Heart left ventricle (tissue), 16 donors: ENCODE data around the gene ZNF20. TPM values are rescaled to one million over a fixed set of nuclear protein-coding genes. Genes with fewer than 3 reads are reported as not detected.

ENCODE experiments used
- ATAC-seq, 4 donors: fragments of 200-7000 bp; cut with Tn5 transposase; one replicate each; pipeline ENCODE4 v1.9.1; 2020 to 2022; ENCODE audit warnings: moderate library complexity in 4 of 4, mild to moderate bottlenecking in 3 of 4, moderate number of reproducible peaks in 1 of 4
- DNase-seq, 5 donors: peaks; one replicate each; pipeline ENCODE4 v3.0.0-alpha.2; 2020
- H3K27ac ChIP-seq, 12 donors: fragments of 200-600 bp; sonication (generic) in 4 of 12; one replicate each; pipeline versions ENCODE4 v1.5.0 to v1.8.0; 2016 to 2022; ENCODE audit warnings: mild to moderate bottlenecking in 2 of 12
- H3K27me3 ChIP-seq, 9 donors: fragments of 200-600 bp; sonication (generic) in 2 of 9; one replicate each; pipeline versions ENCODE4 v1.5.1 to v1.8.0; 2016 to 2022; ENCODE audit warnings: mild to moderate bottlenecking in 3 of 9
- H3K36me3 ChIP-seq, 9 donors: fragments of 200-600 bp; sonication (generic) in 2 of 9; one replicate each; pipeline versions ENCODE4 v1.5.0 to v1.8.0; 2018 to 2022; ENCODE audit warnings: mild to moderate bottlenecking in 2 of 9
- H3K4me1 ChIP-seq, 12 donors: fragments of 200-600 bp; sonication (generic) in 4 of 12; one replicate each; pipeline versions ENCODE4 v1.5.0 to v1.8.0; 2016 to 2022; ENCODE audit warnings: mild to moderate bottlenecking in 3 of 12
- H3K4me3 ChIP-seq, 12 donors: fragments of 200-600 bp; sonication (generic) in 4 of 12; one replicate each; pipeline versions ENCODE4 v1.5.0 to v1.8.0; 2017 to 2022; ENCODE audit warnings: mild to moderate bottlenecking in 9 of 12, moderate library complexity in 4 of 12
- H3K9me3 ChIP-seq, 12 donors: fragments of 200-600 bp; sonication (generic) in 4 of 12; one replicate each; pipeline versions ENCODE4 v1.5.0 to v1.8.0; 2016 to 2022; ENCODE audit warnings: mild to moderate bottlenecking in 1 of 12
- POLR2A ChIP-seq, 2 donors: fragments of 450-650 bp; IDR thresholded peaks; one replicate each; pipeline ENCODE4 v1.6.1; 2017; ENCODE audit warnings: antibody characterized with exemption in 2 of 2, mild to moderate bottlenecking in 2 of 2, moderate library complexity in 2 of 2
- WGBS, 4 donors: extraction: QIAGEN DNeasy Blood & Tissue Kit in 2 of 4; methylation state at CpG; one replicate each; pipeline versions ENCODE4 v1.1.5 to v1.1.7; 2013 to 2018; 5-methylcytosine and 5-hydroxymethylcytosine counted together
- intact Hi-C, 10 donors: fragments of 100-400 bp; cut with DNase I; formaldehyde crosslinking; loops; one replicate each; pipeline versions ENCODE4 v1.11.1 to v1.14.2; 2022
- polyA plus RNA-seq, 2 donors: library from polyadenylated mRNA; stranded (reverse); fragments of 200-250 nt; gene quantifications; one replicate each; pipeline ENCODE4 v1.2.3, GENCODE V29; 2013
- total RNA-seq, 9 donors: library from RNA; depleted of rRNA in 2 of 9; stranded (reverse); fragments of >200 nt in 2 of 9; fragmentation: NEBNext Ultra II Directional in 3 of 9; extraction: Animal tissue kit (Norgen Biotek cat#: 25700) in 3 of 9; gene quantifications; one replicate each; pipeline versions ENCODE4 v1.1.0 to v1.2.4, GENCODE V29; 2016 to 2023
- TF ChIP-seq, protein P1 (sequence below), 12 donors: fragments of 200-600 bp; sonication (generic) in 4 of 12; IDR thresholded peaks; one replicate each; pipeline versions ENCODE4 v1.5.0 to v1.8.0; 2018 to 2022; ENCODE audit warnings: antibody characterized with exemption in 12 of 12, mild to moderate bottlenecking in 5 of 12
- donor health status: ischemic (EF 13 %, LVEDD 7.1; RV severe dilation, severe dysfunction).
- donor health status: healthy with polysubstance abuse.
- donor health status: DM: no; HTN: yes; CAD: no.
- donor health status: DM: no; HTN: no; CAD: no.
- donor health status: ischemic (EF 25% LVEDD 6.9; RV normal size, moderate dysfunction).
- donor health status: ischemic (EF 25% LVEDD 5.7; RV mildly dilated, moderate dysfunction).
- donor health status: healthy.
- donor health status: DM: yes; HTN: yes; CAD: no.
- donor health status: ischemic (EF 35%, LVEDD 5.7; RV mildly dilated, moderate dysfunction).
- donor health status: nonischemic (EF 11% LVEDD 7.7; RV severe dilation, severe dysfunction).
- donor health status: DM: yes; HTN: yes; CAD: no.
- donor health status: PGD.
- donor health status: ischemic (EF 29% LVEDD 5.4; RV normal size, mild dysfunction).
- donor health status: nonischemic (EF 23%, LVEDD 6.1; RV moderate dilation, normal function).

ZNF20 gene
- total and polyA plus RNA-seq, 11 donors: 0.63 to 2.7 (median 1.4) TPM; not detected in 3

DNA sequence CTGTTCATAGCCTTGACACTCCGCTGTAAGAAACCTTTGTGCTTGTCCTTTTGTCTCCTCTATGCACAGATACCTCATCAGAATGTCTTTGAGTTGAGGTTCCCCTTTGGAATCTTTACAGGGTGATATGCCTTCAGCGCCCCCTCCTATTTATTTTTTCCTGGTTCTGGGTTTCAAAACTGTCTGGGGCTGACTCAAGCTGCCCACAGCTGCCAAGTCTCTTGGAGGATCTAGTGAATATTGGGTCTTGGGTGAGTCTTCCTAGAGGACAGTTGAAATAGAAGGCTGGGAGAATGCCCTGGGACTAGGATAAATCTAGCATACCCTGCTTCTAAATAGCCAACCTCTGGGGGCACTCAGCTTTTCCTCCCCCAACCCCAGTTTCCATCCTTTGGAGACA, 23.7 kb upstream of the ZNF20 start:
- 4 to 15% (median 10%) methylated on average over 2 of the region's 2 CpGs for WGBS, 4 donors
- Histone ChIP-seq H3K27me3 (no peaks in the 10 kb centered on the region), H3K9me3 (no peaks in the 10 kb centered on the region), H3K36me3 (peaks cover 0 to 14% (median 7%) of the 10 kb centered on the region in 9 donors), H3K27ac (peak overlapping the region; percentile 82 to 98 (median 94)), H3K4me1 (peaks cover 0 to 42% (median 33%) of the 10 kb centered on the region in 12 donors), H3K4me3 (peak overlapping the region; percentile 70 to 99 (median 84))
- no peak for TF ChIP-seq POLR2A (IDR thresholded peaks at IDR 0.05)
- TF ChIP-seq, protein P1, sequence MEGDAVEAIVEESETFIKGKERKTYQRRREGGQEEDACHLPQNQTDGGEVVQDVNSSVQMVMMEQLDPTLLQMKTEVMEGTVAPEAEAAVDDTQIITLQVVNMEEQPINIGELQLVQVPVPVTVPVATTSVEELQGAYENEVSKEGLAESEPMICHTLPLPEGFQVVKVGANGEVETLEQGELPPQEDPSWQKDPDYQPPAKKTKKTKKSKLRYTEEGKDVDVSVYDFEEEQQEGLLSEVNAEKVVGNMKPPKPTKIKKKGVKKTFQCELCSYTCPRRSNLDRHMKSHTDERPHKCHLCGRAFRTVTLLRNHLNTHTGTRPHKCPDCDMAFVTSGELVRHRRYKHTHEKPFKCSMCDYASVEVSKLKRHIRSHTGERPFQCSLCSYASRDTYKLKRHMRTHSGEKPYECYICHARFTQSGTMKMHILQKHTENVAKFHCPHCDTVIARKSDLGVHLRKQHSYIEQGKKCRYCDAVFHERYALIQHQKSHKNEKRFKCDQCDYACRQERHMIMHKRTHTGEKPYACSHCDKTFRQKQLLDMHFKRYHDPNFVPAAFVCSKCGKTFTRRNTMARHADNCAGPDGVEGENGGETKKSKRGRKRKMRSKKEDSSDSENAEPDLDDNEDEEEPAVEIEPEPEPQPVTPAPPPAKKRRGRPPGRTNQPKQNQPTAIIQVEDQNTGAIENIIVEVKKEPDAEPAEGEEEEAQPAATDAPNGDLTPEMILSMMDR (IDR thresholded peaks at IDR 0.05): no peak
- peak in 1 of 4 donors; percentile 2 for ATAC-seq
- DNase-seq: no peak
- intact Hi-C loops: loop anchor here in 2 of 10 donors (10.0 kb wide), 1 partner anchor 131 kb away; the partner anchor contains the start of gene ZNF44 (in 2 of the 2)

DNA sequence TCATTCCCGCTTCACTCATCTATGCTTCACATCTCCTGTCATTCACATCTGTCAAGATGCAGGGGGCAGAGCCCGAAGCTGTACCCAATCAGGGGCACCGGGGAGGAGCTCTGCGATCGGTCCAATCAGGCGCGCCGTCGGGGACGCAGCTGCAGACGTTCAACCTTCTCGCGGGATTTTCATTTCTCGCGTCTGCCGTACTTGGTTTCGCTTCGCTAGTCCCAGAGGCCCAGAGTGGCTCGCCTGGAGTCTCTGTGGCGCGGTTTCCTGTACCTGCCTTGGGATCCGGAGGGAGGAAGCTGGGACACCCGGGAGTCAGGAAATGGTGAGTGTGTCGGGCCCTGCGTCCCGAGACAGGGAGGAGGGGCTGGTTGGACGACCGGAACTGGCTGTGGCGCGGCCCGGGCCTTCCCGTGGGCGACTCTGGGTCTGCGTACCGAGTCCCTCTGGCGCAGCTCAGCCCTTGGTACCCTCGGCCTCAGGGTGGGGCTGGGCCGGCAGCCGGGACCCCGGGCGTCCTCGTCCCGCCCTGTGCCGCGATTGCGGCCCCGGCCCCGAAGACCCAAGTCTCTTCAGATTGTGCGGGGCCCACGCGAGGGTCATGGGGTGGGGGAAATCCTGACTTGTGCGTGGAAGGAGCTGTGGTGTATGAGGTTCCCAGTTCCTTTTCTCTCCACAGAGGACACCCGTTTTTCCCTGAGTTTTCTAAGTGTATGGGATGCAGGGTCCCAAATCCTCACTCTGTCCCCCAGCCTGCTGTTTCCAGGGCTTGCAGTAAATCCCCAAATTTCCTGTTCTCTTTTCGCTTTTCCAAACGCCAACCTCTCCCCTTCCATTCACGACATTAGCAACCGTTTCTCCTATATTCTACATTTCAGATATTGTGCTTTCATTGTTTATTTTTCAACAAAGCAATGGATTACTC, 23.0 kb upstream of the ZNF20 start, which contains the start of gene ZNF136:
ZNF136 (plus strand) TSS at position 215 of the 925 bp plus-strand sequence; CDS start at position 323, 108 bp downstream.
- Histone ChIP-seq H3K27me3 (no peaks in the 10 kb centered on the region), H3K9me3 (no peaks in the 10 kb centered on the region), H3K27ac (peak within 1 kb of the TSS; percentile 82 to 98 (median 94)), H3K4me3 (peak within 1 kb of the TSS; percentile 70 to 99 (median 84)), H3K4me1 (peaks cover 0 to 42% (median 33%) of the 10 kb centered on the region in 12 donors), H3K36me3 (peaks cover 0 to 11% (median 6%) of the 10 kb centered on the region in 9 donors)
- TF ChIP-seq, protein P1 (IDR thresholded peaks at IDR 0.05): peak in 1 of 12 donors; percentile 4
- TF ChIP-seq POLR2A (IDR thresholded peaks at IDR 0.05): peak in 1 of 2 donors; percentile 79
- WGBS, 4 donors: 0 to 1% (median 0%) methylated on average over 29 to 57 of the region's 57 CpGs
- DNase-seq (peak; percentile 96 to 97 (median 97)), ATAC-seq (peak; percentile 98 to 99 (median 99))
- intact Hi-C loops: loop anchor here in 2 of 10 donors (10.0 kb wide), 1 partner anchor 132 kb away; the partner anchor contains the start of gene ZNF44 (in 2 of the 2)

DNA sequence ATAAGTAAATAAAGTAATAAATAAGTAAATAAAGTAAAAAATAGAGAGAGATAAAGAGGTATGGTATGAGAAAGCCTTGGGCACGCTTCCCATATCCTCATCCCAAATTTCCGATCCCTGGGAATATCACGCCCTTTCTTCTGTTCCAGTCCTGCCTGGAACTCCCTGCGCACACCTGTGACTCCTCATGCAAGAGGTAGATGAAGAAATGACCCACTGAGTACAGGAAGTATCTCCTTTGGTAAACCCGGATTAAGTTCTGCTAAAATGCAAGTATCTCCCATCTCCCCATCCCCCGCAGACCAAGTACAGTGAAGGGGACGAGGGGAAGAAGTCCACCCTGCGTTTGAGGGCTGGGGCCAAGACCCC, 22.3 kb upstream of the ZNF20 start:
- Histone ChIP-seq H3K4me1 (peaks cover 0 to 43% (median 34%) of the 10 kb centered on the region in 12 donors), H3K9me3 (no peaks in the 10 kb centered on the region), H3K4me3 (peak overlapping the region; percentile 70 to 99 (median 84)), H3K36me3 (peaks cover 0 to 10% (median 6%) of the 10 kb centered on the region in 9 donors), H3K27me3 (no peaks in the 10 kb centered on the region), H3K27ac (peak overlapping the region in 10 of 12 donors; percentile 82 to 98 (median 94))
- no peak for DNase-seq
- TF ChIP-seq, protein P1 (IDR thresholded peaks at IDR 0.05): no peak
- TF ChIP-seq POLR2A (IDR thresholded peaks at IDR 0.05): no peak
- WGBS, 4 donors: 11 to 17% (median 15%) methylated on average over 8 of the region's 8 CpGs
- intact Hi-C loops: loop anchor here in 2 of 10 donors (10.0 kb wide), 1 partner anchor 132 kb away; the partner anchor contains the start of gene ZNF44 (in 2 of the 2)
- ATAC-seq: no peak
